HG03066 (cell line): Measurements from ENCODE around the gene FGD5.
A peak's percentile ranks its signal among the peaks of the same experiment; 100 is the strongest.

Source experiments
- ATAC-seq: cut with Tn5 transposase; IDR thresholded peaks from one replicate; pipeline ENCODE4 v1.9.1; 2021; ENCODE audit warnings: low read depth; ENCODE audit not compliant: unreplicated experiment

Gene FGD5

GRCh38 chr3:14923476-14923875 is 104.7 kb downstream of the FGD5 start:
- no peak for ATAC-seq

DNA sequence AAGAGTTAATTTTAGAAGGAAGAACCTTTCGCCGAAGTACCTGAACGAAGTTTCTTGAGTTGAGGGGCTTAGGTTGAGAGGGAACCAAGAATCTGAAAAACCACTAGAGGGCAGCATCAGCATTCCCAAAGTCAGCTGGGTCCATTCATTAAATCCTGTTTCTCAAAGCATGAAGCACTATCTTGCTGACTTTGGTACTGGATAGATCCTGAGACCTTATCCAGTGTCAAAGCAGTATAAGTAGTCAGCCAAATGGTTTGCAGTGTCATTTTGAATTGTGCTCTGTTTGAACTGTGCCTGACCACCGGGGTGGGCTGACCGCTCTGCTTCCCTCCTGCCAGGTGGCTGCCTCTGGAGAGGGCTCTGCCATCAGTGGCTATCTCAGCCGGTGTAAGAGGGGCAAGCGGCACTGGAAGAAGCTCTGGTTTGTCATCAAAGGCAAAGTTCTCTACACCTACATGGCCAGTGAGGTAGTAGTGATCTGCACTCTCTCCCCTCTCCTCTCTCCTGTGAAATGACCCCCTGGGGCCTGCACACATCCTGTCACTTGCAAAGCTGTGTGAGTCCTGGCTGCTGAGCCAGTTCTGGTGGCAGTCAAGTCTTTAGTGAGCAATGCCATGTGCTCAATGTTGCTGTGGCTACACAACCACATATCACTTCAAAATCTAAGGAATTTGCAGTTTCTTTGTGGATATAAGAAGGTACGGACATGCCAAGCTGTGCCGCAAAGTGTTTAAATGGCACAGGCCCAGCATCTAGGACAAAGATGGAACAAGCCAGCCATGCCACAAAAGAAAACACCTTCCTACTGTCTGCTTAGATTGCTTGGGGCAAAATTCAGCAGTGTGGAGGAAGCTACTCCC is 107.2 kb downstream of the FGD5 start:
- no peak for ATAC-seq

GRCh38 chr3:14926592-14926991 is 107.8 kb downstream of the FGD5 start:
- ATAC-seq, result no peak

DNA sequence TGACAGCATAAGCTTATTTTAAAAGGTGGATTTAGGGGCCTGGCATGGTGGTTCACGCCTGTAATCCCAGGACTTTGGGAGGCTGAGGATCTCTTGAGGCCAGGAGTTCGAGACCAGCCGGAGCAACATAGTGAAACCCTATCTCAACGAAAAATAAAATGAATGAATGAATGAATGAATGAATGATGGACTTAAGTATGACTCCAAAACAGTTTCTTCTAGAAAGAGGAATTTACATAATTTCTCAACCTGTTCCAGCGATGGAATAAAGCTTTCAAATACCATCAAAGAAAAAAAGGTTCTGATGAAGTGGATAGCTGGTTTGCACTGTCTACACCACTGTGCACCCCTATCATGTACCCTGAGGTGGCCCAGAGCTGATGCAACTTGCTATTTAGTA is 108.5 kb downstream of the FGD5 start:
- ATAC-seq, result no peak

GRCh38 chr3:14929310-14930074 is 110.7 kb downstream of the FGD5 start:
- ATAC-seq, result no peak

GRCh38 chr3:14933820-14934425 is 115.2 kb downstream of the FGD5 start:
- no peak for ATAC-seq

GRCh38 chr3:14935592-14936345 is 117.0 kb downstream of the FGD5 start:
- no peak for ATAC-seq

DNA sequence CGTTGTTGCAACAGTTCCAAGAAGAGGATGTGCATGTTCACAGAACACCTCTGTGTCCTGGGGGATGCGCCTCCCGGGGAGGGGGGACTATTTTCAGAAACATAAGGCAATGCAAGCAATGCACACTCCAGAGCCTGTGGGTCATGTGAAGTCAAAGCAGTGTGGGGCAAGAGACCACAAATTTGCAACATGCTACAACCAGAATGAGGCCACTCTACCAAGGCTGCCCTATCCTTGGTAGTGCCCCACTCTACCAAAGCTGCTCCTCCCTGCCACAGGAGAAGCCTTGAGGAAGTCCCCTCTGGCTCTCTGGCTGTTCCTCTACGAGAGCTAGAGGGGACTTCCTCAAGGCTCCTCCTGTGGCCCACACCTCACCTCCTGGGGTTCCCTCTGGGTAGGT is 120.2 kb downstream of the FGD5 start:
- ATAC-seq, result no peak

DNA sequence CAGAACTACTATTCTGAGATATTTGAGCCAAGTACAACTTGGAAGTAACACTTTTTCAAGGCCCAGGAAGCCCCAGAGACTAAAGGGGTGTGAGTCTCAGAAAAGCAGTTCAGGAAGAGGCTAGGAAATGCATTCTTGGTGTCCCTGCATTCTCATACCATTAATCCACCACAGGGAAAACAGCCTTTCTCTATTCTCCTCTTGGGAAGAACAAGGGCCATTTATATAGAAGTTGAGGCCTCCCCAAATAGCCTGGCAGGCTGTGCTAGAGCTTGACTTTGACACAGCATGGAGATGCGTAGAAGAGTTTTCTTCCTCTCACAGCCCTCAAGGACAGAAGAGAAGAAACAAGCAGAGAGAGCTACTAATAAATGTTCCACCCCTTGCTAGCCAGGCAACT is 123.1 kb downstream of the FGD5 start:
- no peak for ATAC-seq

GRCh38 chr3:14943042-14943441 is 124.3 kb downstream of the FGD5 start:
- no peak for ATAC-seq

DNA sequence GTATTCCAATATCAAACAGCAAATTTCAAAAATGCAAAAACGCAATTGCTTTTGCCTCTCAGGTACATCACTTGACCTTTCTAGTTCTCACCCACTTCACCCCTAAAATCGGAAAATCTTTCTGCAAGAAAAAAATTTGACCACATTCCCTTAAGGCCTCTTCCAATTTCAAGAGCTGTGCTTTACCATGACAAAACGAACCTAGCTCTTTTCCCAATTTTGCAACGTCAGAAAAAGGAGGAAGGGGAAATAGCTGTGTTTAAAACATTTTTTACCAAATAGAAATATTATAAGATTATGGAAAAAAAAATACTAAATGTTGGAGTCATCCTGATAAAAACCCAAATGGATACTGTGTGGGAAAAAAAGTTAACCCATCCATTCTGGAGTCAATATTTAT is 127.5 kb downstream of the FGD5 start:
- no peak for ATAC-seq

DNA sequence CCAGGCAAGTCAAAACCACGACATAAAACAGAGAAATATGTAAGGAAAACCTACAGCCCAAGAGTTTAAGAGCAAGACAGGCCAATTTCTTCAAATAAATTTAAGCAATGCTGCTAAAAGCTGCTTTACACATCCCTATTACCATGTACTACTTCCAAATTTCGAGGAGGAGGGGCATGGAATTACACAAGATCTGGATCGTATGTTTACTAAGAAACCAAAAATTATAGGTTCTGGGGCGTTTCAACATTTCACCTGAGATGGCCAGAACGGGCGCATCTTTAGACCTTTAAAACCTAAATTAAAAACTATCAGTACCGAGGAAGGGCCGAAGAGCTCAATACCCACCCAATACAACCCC is 128.0 kb downstream of the FGD5 start:
- ATAC-seq, result no peak

- ATAC-seq, result peak; percentile 43
Measured at GRCh38 chr3:14947100-14947885, 128.5 kb downstream of the FGD5 start, which contains the start of gene NR2C2. NR2C2 (plus strand) TSS chr3:14947583; CDS start chr3:15003915, 56,332 bp downstream.

- peak; percentile 85 for ATAC-seq
Measured at GRCh38 chr3:14947886-14948608, 129.3 kb downstream of the FGD5 start.

DNA sequence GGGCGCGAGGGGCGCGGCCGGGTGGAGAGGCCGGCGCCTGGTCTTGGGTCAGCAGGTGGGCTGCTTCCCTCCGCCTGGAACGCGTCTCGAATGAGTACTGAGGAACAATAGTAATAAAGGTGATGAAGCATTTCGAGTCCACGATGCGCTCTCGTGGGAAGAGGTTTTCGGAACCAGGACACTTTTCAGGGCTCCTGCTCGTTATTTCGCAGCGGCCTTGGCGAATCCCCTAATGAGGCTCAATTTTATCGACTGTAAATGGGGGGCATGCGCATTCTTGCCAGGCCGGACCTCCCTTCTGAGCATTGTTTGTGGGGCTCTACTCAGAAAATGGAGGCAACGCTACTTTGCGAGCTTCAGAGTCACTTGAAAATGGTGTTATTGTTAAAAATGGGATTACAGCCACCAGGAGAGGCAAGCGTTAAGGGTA is 129.9 kb downstream of the FGD5 start:
- no peak for ATAC-seq

DNA sequence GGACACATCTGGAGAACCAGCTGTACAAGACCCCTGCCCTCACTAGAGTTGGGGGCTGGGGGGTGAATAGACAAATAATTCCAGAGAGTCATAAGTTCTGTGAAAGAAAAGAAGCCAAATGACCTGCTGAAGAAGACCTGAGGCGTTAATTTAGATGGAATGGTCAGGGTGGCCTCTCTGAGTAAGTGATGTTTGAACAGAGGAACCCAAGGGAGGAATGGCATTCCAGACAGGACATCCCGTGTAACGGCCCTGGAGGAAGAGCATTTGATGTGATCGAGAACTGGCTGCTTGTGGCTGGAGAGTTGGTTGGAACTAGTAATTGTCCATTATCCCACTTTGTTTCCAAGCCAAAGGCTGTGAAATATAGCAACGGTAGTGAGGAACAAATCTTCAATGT is 130.4 kb downstream of the FGD5 start:
- ATAC-seq, result no peak

DNA sequence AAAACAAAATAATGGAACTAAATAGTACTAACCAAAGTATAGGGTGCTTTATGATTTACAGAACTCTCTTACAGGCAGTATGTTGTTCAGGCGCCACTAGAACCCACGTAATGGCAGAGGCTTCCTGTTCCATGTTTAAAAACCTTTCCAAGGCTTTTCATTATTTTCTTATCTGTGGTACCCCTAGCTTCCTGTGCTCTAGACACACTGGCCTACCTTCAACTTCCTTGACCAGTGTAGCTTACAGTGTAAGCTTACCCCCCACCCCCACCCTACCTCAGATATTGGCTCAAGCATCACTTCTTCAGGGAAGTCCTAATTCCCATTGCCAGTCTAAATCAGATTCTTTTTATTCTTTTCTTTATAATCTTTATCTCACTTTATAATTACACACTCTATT is 131.5 kb downstream of the FGD5 start:
- no peak for ATAC-seq

DNA sequence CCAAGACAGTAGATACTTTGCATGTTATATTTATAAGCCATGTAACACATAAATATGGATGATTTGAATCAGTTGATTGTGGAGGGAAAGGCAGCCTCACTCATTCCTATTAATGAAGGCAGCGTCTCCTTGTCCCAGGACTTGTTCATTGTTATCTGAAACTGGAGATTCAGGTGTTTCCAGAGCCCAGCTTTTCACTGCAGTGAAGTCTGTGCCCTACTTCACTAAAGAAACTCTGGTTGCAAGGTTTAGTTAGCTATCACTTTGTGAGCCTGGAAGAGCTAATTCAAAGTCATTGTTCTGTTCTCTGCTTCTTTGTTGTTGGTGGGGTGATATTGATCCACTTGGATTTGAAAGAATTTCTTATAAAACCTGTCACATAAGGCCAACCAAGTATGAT is 138.4 kb downstream of the FGD5 start:
- ATAC-seq, result no peak

DNA sequence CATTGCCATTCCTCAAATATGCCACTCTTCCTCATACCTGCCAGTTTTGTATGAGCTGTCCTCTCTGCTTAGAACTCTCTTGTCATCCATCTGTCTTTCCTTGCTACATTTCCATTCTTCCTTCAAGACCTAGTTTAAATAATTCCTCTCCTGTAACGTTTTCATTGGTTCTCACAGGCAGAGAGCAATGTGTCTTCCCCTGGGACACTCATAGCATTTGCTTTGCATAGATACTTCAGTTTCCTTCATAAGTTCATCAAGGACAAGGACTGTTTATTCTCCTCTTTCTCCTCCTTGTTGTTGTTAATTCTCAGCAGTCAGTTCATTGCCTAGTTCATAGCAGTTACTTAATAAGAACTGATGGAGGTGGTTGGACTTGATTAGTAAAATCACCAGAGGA is 139.2 kb downstream of the FGD5 start:
- ATAC-seq, result no peak
